ENCODE results near the gene TMEM150C.

TMEM150C gene

DNA sequence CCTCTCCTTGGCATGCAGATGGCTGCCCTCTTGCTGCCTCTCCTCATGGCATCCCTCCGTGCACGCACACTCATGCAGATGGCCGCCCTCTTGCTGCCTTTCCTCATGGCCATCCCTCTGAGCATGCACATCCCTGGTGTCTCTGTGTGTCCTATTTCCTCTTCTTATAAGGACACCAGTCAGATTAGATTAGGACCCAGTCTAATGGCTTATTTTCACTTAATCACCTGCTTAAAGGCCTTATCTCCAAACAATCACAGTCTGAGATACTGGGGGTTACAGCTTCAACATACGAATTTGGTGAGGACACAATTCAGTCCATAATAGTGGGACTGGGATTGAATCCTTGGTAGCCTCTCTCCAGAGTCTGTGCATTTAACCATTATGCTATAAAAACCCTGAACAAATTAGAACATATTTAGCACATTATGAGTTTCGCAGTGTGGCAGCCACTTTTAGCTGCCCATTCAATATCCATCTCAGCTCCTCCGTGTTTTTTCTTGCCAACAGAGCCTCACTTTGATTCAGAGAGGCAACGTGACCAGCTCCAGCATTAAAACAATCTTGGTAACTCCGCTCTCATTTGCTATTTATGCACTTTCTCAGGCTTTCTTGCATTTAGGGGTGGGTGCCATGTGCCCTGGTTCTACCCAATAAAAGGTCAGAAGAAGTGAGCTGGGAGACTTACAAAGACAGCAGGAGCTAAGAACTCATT, 26.2 kb upstream of the TMEM150C start:
- DNase-seq (ENCODE audit: low read depth in 1 of 2, low spot score in 1 of 2) = no peak
- in situ Hi-C loops (cut with HindIII; ENCODE audit: low pct_unique_long_range_greater_than_20kb, low sequenced_read_pairs) = no loop called here
- no peak for TF ChIP-seq JUND (IDR thresholded peaks at IDR 0.05; ENCODE audit: low read depth)

DNA sequence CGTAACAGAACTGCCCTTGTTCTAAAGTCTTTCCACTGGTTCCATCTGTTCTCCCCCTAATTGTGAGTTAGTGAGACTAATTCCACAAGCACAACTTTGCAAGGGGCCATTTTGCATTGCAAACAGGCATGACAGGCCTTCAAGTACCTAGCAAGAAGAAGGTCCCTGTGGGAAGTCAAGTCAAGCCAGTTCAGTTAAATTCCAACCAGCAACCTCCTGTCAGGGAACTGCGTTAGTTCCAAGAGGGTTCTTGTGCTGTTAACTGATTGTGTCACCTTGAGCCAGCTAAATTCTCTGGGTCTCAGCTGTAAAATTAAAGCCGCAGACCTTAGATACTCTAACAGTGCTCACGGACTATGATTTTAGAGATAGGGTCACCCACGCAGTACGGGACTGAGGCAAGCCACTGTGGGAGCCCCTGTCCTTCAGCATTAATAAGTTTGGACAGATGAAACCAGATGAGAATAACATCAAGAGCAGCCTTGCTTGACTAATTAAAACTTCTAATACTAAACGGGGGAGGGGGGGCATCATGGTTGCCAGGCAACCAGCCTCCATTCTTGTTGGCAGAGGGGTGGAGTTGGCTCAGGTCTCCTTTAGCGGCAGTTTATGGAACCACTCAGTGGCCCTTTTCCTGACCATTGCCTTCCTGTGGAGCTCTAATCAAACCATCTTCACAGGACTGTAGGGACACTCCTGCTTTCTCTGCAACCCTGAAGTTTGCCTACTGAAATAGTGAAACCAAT, 24.1 kb upstream of the TMEM150C start:
- no peak for DNase-seq (ENCODE audit: low read depth in 1 of 2, low spot score in 1 of 2)
- TF ChIP-seq JUND (IDR thresholded peaks at IDR 0.05; ENCODE audit: low read depth) = no peak
- in situ Hi-C loops (cut with HindIII; ENCODE audit: low pct_unique_long_range_greater_than_20kb, low sequenced_read_pairs) = no loop called here

DNA sequence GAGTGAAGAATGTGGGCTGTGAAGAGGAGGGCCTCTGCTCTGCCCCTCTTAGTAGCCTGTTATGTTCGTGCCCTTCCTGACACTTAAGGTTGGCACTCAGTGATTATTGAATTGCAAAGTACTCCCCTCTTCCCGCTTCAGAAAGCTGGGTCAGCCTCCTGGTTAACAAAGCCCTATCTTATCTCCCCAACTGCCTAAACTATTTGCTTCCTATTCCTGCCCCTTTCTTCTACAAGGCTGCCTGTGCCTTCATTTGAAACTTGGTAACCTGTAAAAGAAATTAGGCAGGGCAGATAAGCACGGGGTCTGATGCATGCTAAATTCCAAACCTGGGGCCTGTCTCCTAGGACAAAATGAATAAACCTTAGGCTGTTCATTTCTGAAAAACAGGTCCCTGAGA, 23.1 kb upstream of the TMEM150C start:
- no peak for TF ChIP-seq JUND (IDR thresholded peaks at IDR 0.05; ENCODE audit: low read depth)
- no peak for DNase-seq (ENCODE audit: low read depth in 1 of 2, low spot score in 1 of 2)

DNA sequence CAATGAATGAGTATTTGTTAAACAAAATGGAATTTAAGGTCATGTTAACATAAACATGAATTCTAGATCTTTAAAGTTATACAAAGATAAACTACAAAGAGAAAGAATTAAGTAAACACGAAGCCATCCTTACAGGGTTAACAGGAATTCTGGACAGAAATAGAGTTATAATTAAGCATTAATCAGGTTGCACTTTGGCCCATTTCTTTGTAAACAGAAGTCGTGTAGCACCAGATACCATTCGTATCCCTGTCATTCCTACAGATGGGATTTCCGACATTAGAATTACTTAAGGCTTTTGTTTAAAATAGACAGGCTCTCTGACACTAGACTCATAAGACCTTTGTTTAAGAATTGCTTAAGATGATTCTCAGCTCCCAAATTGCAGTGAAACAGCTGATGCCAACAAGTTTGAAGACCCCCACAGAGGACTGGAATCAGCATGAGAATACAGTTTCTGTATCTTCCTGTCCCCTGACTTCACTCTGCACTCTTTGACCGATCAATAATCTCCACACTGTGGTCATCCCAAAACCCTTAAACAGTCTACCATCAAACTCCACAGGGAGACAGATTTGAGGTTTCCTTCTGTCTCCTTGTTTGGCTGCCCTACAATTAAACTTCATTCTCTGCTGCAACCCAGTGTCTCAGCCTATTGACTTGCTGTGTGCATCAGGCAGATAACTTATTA, 22.3 kb upstream of the TMEM150C start:
- in situ Hi-C loops (cut with HindIII; ENCODE audit: low pct_unique_long_range_greater_than_20kb, low sequenced_read_pairs) = no loop called here
- TF ChIP-seq JUND (IDR thresholded peaks at IDR 0.05; ENCODE audit: low read depth) = no peak
- DNase-seq (ENCODE audit: low read depth in 1 of 2, low spot score in 1 of 2) = no peak

More for the DNA sequence above, 23.1 kb upstream of the TMEM150C start:
- in situ Hi-C loops (cut with HindIII; ENCODE audit: low pct_unique_long_range_greater_than_20kb, low sequenced_read_pairs) = no loop called here

DNA sequence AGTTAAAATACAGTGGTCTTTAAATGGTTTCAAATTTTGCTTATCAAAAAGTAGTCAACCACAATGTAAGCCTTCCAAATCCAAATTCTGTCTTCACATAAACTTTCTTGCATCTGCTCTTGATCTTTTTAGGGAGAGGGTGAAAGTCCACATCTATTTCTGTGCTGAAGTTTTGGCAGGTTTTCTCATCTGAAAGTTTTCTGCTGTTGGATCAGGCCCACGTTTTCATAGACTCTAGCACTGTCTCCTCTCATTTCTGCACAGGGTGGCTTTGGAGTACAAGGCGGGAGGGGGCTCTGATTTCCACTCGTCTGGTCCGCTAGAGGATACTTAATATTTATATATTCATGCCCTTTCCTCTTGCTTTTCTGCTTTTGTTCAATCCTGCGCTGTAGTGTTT, 18.1 kb upstream of the TMEM150C start:
- in situ Hi-C loops (cut with HindIII; ENCODE audit: low pct_unique_long_range_greater_than_20kb, low sequenced_read_pairs) = no loop called here
- TF ChIP-seq JUND (IDR thresholded peaks at IDR 0.05; ENCODE audit: low read depth) = no peak
- DNase-seq (ENCODE audit: low read depth in 1 of 2, low spot score in 1 of 2) = no peak

DNA sequence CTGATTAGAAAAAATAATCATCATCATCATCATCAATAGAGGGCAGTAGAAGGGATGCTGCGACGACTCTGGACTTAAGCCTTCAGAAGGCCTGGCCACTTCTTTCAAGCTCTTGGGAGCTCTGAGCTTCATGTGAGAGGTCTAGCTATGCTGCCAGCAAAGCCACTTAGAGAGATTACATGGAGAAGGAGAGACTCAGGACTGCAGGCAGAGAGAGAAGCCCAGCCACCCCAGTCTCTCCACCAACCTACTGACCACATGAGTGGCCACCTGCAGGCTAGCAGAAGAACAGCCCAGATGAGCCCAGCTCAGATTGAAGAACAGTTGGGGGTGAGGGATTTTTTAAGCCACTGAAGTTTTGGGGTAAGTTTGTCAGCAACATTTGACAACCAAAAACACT, 17.1 kb upstream of the TMEM150C start:
- no peak for TF ChIP-seq JUND (IDR thresholded peaks at IDR 0.05; ENCODE audit: low read depth)
- DNase-seq (ENCODE audit: low read depth in 1 of 2, low spot score in 1 of 2) = peak in 1 of 2 experiments; percentile 11
- in situ Hi-C loops (cut with HindIII; ENCODE audit: low pct_unique_long_range_greater_than_20kb, low sequenced_read_pairs) = no loop called here

DNA sequence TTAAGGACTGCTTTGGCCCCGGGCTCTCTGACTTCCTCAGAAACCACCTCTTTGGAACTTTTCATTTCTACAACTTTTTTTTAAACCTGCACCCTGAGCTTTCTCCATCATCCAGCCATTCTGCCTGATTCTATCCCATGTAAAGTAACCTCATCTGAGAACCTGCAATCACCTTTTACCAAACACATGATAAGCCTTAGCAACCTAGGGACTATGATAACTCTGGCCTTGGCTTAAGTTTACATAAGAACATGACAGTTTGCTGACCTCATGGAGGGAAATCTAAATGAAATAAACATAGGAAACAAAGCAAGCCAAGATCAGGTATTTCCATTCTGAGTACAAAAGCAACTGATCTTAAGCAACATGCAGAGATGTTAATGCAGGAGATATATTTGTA, 15.7 kb upstream of the TMEM150C start:
- in situ Hi-C loops (cut with HindIII; ENCODE audit: low pct_unique_long_range_greater_than_20kb, low sequenced_read_pairs) = no loop called here
- no peak for TF ChIP-seq JUND (IDR thresholded peaks at IDR 0.05; ENCODE audit: low read depth)
- no peak for DNase-seq (ENCODE audit: low read depth in 1 of 2, low spot score in 1 of 2)

DNA sequence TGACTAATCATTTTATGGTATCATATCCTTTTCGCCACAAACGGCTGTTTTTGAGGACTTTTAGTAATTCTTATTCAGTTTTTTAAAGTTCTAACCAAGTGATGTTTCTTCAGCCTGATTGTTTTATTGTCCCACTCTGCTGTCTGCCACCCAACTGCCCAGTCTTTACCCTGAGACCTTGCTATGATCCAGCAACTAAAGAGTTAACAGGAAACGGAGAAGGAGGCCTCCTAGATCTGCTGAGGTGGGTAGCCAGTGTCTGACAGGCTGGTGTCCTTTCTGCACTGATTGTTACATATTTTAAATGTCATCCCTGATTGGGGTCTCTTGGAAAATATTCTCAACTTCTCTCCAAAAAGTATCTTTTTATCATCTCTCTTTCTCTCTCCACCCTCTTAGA, 7.9 kb upstream of the TMEM150C start:
- no peak for TF ChIP-seq JUND (IDR thresholded peaks at IDR 0.05; ENCODE audit: low read depth)
- DNase-seq (ENCODE audit: low read depth in 1 of 2, low spot score in 1 of 2) = no peak
- in situ Hi-C loops (cut with HindIII; ENCODE audit: low pct_unique_long_range_greater_than_20kb, low sequenced_read_pairs) = no loop called here

DNA sequence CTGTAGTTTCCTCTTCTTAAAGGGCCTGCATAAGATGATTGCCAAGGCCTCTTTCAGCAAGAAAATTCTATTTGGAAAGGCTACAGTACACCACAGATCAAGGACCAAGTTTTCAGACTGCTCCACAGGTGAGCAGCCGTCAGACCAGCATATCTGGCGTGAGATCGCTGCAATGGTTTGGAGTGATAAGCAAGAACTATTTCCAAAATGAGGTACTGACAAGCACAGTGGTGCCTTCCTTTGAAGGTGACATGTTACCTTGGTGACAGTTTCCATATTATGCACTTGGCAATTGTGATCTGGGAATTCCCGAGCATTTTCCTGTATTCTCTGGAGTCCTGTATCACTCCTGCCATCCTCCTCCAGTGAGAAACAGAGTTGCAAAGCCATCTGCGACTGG, 7.3 kb upstream of the TMEM150C start:
- in situ Hi-C loops (cut with HindIII; ENCODE audit: low pct_unique_long_range_greater_than_20kb, low sequenced_read_pairs) = no loop called here
- DNase-seq (ENCODE audit: low read depth in 1 of 2, low spot score in 1 of 2) = no peak
- TF ChIP-seq JUND (IDR thresholded peaks at IDR 0.05; ENCODE audit: low read depth) = no peak

DNA sequence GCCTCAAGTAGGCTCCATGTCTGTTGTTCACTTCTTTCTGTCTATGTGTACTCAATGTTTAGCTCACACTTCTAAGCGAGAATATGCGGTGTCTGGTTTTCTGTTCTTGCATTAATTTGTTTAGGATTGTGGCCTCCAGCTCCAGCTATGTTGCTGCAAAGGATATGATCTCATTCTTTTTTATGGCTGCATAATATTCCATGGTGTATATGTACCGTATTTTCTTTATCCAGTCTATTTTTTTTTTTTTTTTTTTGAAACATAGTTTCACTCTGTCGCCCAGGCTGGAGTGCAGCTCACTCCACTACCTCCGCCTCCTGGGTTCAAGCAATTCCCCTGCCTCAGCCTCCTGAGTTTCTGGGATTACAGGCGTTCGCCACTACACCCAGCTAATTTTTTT, 5.7 kb upstream of the TMEM150C start:
- in situ Hi-C loops (cut with HindIII; ENCODE audit: low pct_unique_long_range_greater_than_20kb, low sequenced_read_pairs) = no loop called here
- DNase-seq (ENCODE audit: low read depth in 1 of 2, low spot score in 1 of 2) = no peak
- no peak for TF ChIP-seq JUND (IDR thresholded peaks at IDR 0.05; ENCODE audit: low read depth)

DNA sequence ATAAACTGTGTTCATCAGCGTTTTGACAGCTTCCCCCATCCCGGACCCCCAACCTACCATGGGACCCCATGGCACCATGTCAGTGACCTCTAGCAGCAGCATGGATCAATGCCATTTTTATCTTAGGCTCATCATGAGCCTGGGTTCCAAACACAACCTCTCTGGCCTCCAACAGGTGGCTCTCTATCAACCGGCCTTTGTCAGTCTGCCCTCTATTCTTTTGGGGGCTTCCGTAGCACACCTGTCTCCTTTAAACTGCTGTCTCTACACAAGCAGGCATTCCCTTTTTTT, 721 bp upstream of the TMEM150C start:
- in situ Hi-C loops (cut with HindIII; ENCODE audit: low pct_unique_long_range_greater_than_20kb, low sequenced_read_pairs) = no loop called here
- no peak for DNase-seq (ENCODE audit: low read depth in 1 of 2, low spot score in 1 of 2)

DNA sequence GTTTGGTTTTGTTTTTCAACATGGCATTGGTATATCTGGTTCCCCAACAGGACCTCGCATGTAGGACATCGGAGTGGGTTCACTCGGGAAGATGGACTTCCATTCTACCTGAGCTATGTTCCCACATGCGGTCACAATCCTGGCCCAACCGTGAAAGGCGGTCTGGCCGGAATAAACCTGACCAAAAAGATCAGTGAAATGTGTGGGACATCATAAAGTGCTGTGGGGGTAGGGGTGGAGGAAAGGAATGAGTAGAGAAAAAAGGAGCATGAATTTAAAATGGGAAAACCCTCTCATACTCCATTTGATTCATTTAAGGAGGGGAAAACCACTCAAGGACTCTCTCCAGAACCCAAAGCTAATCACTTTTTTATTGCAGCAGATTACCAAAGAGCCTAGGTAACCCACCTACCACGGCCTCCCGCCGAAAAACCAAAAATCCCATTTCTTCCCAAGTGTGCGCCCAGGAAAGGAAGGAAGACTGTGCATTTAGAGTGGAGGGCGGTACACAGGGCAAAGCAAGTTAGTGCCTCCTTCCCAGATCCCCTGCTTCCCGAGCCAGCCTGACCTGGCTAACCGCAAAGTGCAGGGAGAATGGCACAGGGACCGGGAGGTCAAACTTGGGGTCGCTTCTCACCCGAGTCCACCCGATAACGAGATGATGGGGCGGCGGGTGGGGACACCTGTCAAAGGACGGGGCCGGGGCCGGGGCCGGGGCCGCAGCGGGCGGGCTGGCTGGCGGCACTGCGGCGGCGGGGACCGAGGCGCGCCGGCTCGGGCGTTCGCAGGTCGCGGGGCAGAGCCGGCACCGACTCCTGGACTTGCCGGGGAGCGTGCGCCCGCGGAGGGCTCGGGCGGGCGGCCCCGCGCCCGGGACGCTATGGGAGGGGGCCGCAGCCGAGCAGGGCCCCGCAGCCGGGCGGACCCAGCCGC, 669 bp downstream of the TMEM150C start:
- no peak for TF ChIP-seq JUND (IDR thresholded peaks at IDR 0.05; ENCODE audit: low read depth)
- in situ Hi-C loops (cut with HindIII; ENCODE audit: low pct_unique_long_range_greater_than_20kb, low sequenced_read_pairs) = no loop called here
- no peak for DNase-seq (ENCODE audit: low read depth in 1 of 2, low spot score in 1 of 2)

More for the DNA sequence above, 721 bp upstream of the TMEM150C start:
- TF ChIP-seq JUND (IDR thresholded peaks at IDR 0.05; ENCODE audit: low read depth) = no peak

All from T47D (cell line).